HepG2 (cell line): ENCODE data around the gene C2orf92. TPM values are rescaled to one million over a fixed set of nuclear protein-coding genes. Genes with fewer than 3 reads are reported as not detected.

Source experiments
- ATF7-NPFF ChIP-seq: sonication (generic); formaldehyde crosslinking; IDR thresholded peaks from 2 replicates; pipeline ENCODE4 v1.8.1; 2023; ENCODE audit warnings: mild to moderate bottlenecking, low read depth, missing genetic modification reagents, moderate library complexity
- ATRX ChIP-seq: sonication (generic); formaldehyde crosslinking; IDR thresholded peaks from 2 replicates; pipeline ENCODE4 v1.4.0; 2020; ENCODE audit warnings: missing genetic modification reagents, borderline replicate concordance
- HNRNPK ChIP-seq: fragments of 200-400 bp; formaldehyde crosslinking; IDR thresholded peaks from 2 replicates; pipeline ENCODE4 v1.6.1; 2018; ENCODE audit warnings: low read length, low read depth, moderate library complexity, mild to moderate bottlenecking; ENCODE audit not compliant: poor library complexity, severe bottlenecking
- HNRNPLL ChIP-seq: fragments of 200-400 bp; formaldehyde crosslinking; IDR thresholded peaks from 2 replicates; pipeline ENCODE4 v1.6.1; 2017; ENCODE audit warnings: mild to moderate bottlenecking, low read depth, low read length; ENCODE audit not compliant: poor library complexity, severe bottlenecking
- KDM3A ChIP-seq: IDR thresholded peaks from 2 replicates; pipeline ENCODE4 v1.6.1; 2018; ENCODE audit warnings: low read depth, missing compliant biosample characterization
- MAZ ChIP-seq, 2 experiments: sonication (generic) in 1 of 2; formaldehyde crosslinking in 1 of 2; IDR thresholded peaks; 2 replicates each; pipeline versions ENCODE4 v1.5.0 to v1.6.1; 2012 to 2020; ENCODE audit warnings: low read depth in 2 of 2, mild to moderate bottlenecking in 2 of 2, borderline replicate concordance in 1 of 2, improper control_type of control experiment in 1 of 2, low read length in 1 of 2, missing genetic modification reagents in 1 of 2, moderate library complexity in 1 of 2
- NFE2L2 ChIP-seq: fragments of 150-350 bp; IDR thresholded peaks from 2 replicates; pipeline ENCODE4 v1.6.1; 2014; ENCODE audit warnings: low read length
- NR2F2 ChIP-seq: IDR thresholded peaks from 2 replicates; pipeline ENCODE4 v1.6.1; 2012; ENCODE audit warnings: low read depth, inconsistent platforms, borderline replicate concordance
- PTBP1 ChIP-seq: fragments of 200-400 bp; formaldehyde crosslinking; IDR thresholded peaks from 2 replicates; pipeline ENCODE4 v1.6.1; 2018; ENCODE audit warnings: low read length, low read depth; ENCODE audit not compliant: poor library complexity, severe bottlenecking
- RBM39 ChIP-seq: fragments of 200-400 bp; formaldehyde crosslinking; IDR thresholded peaks from one replicate; pipeline ENCODE4 v1.6.1; 2018; ENCODE audit warnings: antibody characterized with exemption, mild to moderate bottlenecking, low read depth, low read length; ENCODE audit not compliant: poor library complexity, severe bottlenecking
- RNF2 ChIP-seq: fragments of 450-650 bp; conservative IDR thresholded peaks from 2 replicates; pipeline ENCODE4 v1.6.1; 2016; ENCODE audit warnings: low read depth
- SMAD1 ChIP-seq: sonication (generic); formaldehyde crosslinking; IDR thresholded peaks from 2 replicates; pipeline ENCODE4 v1.4.0; 2020; ENCODE audit warnings: missing genetic modification reagents, low read depth, mild to moderate bottlenecking, borderline replicate concordance
- THAP11 ChIP-seq: IDR thresholded peaks from 2 replicates; pipeline ENCODE4 v1.6.1; 2016; ENCODE audit warnings: missing biosample characterization, missing genetic modification reagents
- ZC3H13 ChIP-seq: sonication (generic); formaldehyde crosslinking; IDR thresholded peaks from 2 replicates; pipeline ENCODE4 v1.8.1; 2023; ENCODE audit warnings: mild to moderate bottlenecking, missing genetic modification reagents, moderate library complexity
- ZNF121 ChIP-seq: sonication (generic); formaldehyde crosslinking; IDR thresholded peaks from 2 replicates; pipeline ENCODE4 v1.5.0; 2020; ENCODE audit warnings: mild to moderate bottlenecking, missing genetic modification reagents
- ZNF225 ChIP-seq: sonication (generic); formaldehyde crosslinking; IDR thresholded peaks from 2 replicates; pipeline ENCODE4 v1.4.0; 2020; ENCODE audit warnings: mild to moderate bottlenecking, missing genetic modification reagents
- ZNF546 ChIP-seq: sonication (generic); formaldehyde crosslinking; conservative IDR thresholded peaks from 2 replicates; pipeline ENCODE4 v1.8.1; 2023; ENCODE audit warnings: mild to moderate bottlenecking, missing genetic modification reagents
- ZNF557 ChIP-seq: sonication (generic); formaldehyde crosslinking; IDR thresholded peaks from 2 replicates; pipeline ENCODE4 v1.4.0; 2020; ENCODE audit warnings: missing genetic modification reagents
- ZNF605 ChIP-seq: sonication (generic); formaldehyde crosslinking; IDR thresholded peaks from 2 replicates; pipeline ENCODE4 v1.8.0; 2022; ENCODE audit warnings: mild to moderate bottlenecking, missing genetic modification reagents
- ZNF782 ChIP-seq: sonication (generic); formaldehyde crosslinking; IDR thresholded peaks from 2 replicates; pipeline ENCODE4 v1.4.0; 2020; ENCODE audit warnings: missing genetic modification reagents, mild to moderate bottlenecking, borderline replicate concordance
- ZNF891 ChIP-seq: sonication (generic); formaldehyde crosslinking; IDR thresholded peaks from 2 replicates; pipeline ENCODE4 v1.5.0; 2020; ENCODE audit warnings: mild to moderate bottlenecking, missing genetic modification reagents
- polyA plus RNA-seq, 8 experiments: library from polyadenylated mRNA; depleted of rRNA in 3 of 8; stranded (reverse) in 7 of 8; unstranded in 1 of 8; fragments of >200 nt; fragmentation: Illumina TruSeq in 4 of 8; extraction: Trizol in 4 of 8; gene quantifications; 2 replicates each; pipeline versions ENCODE4 v1.2.1 to v1.2.3, GENCODE V29; 2011 to 2016; ENCODE audit warnings: low read depth in 4 of 8, missing spikeins in 1 of 8, mixed read lengths in 1 of 8; ENCODE audit not compliant: insufficient read depth in 1 of 8
- total RNA-seq, 5 experiments: library from RNA; depleted of rRNA; stranded (reverse); fragments of >200 nt; fragmentation: Illumina TruSeq; extraction: Trizol; gene quantifications; 2 replicates each; pipeline ENCODE4 v1.2.3, GENCODE V29; 2016; ENCODE audit warnings: low read depth in 1 of 5
- TF ChIP-seq, protein P1 (sequence below): fragments of 450-650 bp; IDR thresholded peaks from 2 replicates; pipeline ENCODE4 v1.6.1; 2016
- TF ChIP-seq, protein P2 (sequence below): sonication (generic); formaldehyde crosslinking; IDR thresholded peaks from 2 replicates; pipeline ENCODE4 v1.4.0; 2020; ENCODE audit warnings: missing genetic modification reagents
- TF ChIP-seq, protein P3 (sequence below): sonication (generic); formaldehyde crosslinking; IDR thresholded peaks from 2 replicates; pipeline ENCODE4 v1.8.0; 2022; ENCODE audit warnings: mild to moderate bottlenecking, missing genetic modification reagents, moderate library complexity

The C2orf92 gene
- total and polyA plus RNA-seq, 2 of the 13 experiments (the other 11 are each of a cell fraction or from before 2014, with no cell fraction given) = 4.9 to 5.0 TPM

DNA sequence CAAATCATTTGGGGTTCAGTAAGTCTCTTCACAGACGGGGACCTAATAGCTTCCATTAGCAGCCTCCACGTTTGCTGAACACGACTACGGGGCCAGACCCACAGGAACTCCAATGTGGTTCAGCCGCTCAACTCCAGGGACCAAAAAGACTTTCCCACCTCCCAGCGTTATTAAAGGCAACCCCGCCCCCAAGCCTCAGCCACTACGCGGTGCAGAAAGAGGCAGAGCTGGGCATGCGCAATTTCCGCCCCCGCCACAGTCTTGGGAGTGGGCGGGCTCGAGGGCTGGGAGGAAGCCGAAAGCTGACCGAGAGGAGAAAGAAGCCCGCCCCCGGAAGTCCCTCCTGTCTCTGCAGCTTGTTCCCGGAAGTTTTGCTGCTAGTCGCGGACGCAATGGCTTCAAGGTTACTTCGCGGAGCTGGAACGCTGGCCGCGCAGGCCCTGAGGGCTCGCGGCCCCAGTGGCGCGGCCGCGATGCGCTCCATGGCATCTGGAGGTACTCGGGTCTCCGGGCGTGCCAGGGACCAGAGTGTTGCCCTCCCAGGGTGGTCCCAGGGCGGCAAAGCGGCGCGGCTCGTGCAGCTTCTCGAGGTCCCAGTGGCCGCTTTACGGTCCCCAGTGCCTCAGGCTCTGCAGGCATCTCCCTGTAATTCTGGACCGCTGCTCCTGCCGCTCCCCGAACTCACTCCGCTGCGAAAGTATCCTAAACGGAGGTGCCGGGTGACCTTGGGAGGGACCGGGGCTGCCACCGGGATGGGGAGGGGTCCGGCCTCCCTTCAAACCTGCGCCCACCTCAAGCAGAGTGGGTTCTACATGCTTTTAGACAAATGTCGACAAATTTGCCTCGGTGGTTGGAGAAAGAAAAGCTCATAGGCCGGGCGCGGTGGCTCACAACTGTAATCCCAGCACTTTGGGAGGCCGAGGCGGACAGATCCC lies 23.6 kb upstream of the C2orf92 start, which contains the start of gene COX5B (continued):
- no peak; the same call in none of the 2 replicates for TF ChIP-seq ZNF605 (CRISPR knock-in tag)
- TF ChIP-seq, protein P1, sequence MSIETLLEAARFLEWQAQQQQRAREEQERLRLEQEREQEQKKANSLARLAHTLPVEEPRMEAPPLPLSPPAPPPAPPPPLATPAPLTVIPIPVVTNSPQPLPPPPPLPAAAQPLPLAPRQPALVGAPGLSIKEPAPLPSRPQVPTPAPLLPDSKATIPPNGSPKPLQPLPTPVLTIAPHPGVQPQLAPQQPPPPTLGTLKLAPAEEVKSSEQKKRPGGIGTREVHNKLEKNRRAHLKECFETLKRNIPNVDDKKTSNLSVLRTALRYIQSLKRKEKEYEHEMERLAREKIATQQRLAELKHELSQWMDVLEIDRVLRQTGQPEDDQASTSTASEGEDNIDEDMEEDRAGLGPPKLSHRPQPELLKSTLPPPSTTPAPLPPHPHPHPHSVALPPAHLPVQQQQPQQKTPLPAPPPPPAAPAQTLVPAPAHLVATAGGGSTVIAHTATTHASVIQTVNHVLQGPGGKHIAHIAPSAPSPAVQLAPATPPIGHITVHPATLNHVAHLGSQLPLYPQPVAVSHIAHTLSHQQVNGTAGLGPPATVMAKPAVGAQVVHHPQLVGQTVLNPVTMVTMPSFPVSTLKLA = no peak
- no peak for TF ChIP-seq RBM39
- TF ChIP-seq KDM3A = 0 out of 2 replicates have a peak, but pooled peaks have one; percentile 35
- no peak; the same call in 1 of the 2 replicates for TF ChIP-seq ZNF782 (CRISPR knock-in tag)
- peak; percentile 90 for TF ChIP-seq PTBP1
- TF ChIP-seq MAZ (IDR thresholded peaks at IDR 0.05; ENCODE audit: borderline replicate concordance, low read depth, low read length) = peak; percentile 80; the same call in 1 of the 2 replicates
- TF ChIP-seq MAZ (CRISPR knock-in tag; IDR thresholded peaks at IDR 0.05; ENCODE audit: low read depth) = peak; percentile 82; the same call in 1 of the 2 replicates
- TF ChIP-seq ZNF225 (CRISPR knock-in tag) = peak; percentile 88
- TF ChIP-seq RNF2 = peak; percentile 50; the same call in 1 of the 2 replicates
- no peak for TF ChIP-seq ATRX (CRISPR knock-in tag)
- TF ChIP-seq HNRNPK = no peak
- TF ChIP-seq THAP11 (CRISPR knock-in tag) = peak; percentile 90
- no peak; the same call in 1 of the 2 replicates for TF ChIP-seq SMAD1
- TF ChIP-seq ATF7-NPFF = peak; percentile 87
- no peak; the same call in 1 of the 2 replicates for TF ChIP-seq ZNF546
- TF ChIP-seq, protein P2, sequence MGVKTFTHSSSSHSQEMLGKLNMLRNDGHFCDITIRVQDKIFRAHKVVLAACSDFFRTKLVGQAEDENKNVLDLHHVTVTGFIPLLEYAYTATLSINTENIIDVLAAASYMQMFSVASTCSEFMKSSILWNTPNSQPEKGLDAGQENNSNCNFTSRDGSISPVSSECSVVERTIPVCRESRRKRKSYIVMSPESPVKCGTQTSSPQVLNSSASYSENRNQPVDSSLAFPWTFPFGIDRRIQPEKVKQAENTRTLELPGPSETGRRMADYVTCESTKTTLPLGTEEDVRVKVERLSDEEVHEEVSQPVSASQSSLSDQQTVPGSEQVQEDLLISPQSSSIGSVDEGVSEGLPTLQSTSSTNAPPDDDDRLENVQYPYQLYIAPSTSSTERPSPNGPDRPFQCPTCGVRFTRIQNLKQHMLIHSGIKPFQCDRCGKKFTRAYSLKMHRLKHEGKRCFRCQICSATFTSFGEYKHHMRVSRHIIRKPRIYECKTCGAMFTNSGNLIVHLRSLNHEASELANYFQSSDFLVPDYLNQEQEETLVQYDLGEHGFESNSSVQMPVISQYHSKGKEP (CRISPR knock-in tag) = no peak
- 0 out of 2 replicates have a peak, but pooled peaks have one; percentile 66 for TF ChIP-seq ZNF557 (CRISPR knock-in tag)
- TF ChIP-seq HNRNPLL = peak; percentile 91
- TF ChIP-seq, protein P3, sequence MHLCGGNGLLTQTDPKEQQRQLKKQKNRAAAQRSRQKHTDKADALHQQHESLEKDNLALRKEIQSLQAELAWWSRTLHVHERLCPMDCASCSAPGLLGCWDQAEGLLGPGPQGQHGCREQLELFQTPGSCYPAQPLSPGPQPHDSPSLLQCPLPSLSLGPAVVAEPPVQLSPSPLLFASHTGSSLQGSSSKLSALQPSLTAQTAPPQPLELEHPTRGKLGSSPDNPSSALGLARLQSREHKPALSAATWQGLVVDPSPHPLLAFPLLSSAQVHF (CRISPR knock-in tag) = no peak
- TF ChIP-seq NFE2L2 = no peak
- no peak for TF ChIP-seq ZNF121 (CRISPR knock-in tag)
- TF ChIP-seq ZNF891 (CRISPR knock-in tag) = peak; percentile 92
- peak; percentile 40; the same call in 1 of the 2 replicates for TF ChIP-seq NR2F2
- no peak for TF ChIP-seq ZC3H13 (CRISPR knock-in tag)
